ENCODE measurements around the gene S100A16.

GRCh38 chr1:153557877-153558276 lies 55.1 kb downstream of the S100A16 start:
- TF ChIP-seq CTCF (conservative IDR thresholded peaks at IDR 0.05 in 1 of 2, IDR thresholded peaks at IDR 0.05 in 1 of 2; ENCODE audit: extremely low read depth in 1 of 2, insufficient read depth in 1 of 2, low read depth in 1 of 2, low read length in 2 of 2) = no peak
- TF ChIP-seq EZH2 (IDR thresholded peaks at IDR 0.05; ENCODE audit: borderline replicate concordance, low read length) = no peak
